Stimulated activated CD8-positive, alpha-beta memory T cell treated with anti-CD3 and anti-CD28 coated beads, Interleukin-15, amount 100 ng/mL, for 24 hours (primary cell): ENCODE measurements around the gene MTUS2.

ENCODE experiments used
- DNase-seq: peaks from one replicate; pipeline ENCODE4 v3.0.0-alpha.2; 2020; ENCODE audit warnings: low read depth

The MTUS2 gene

GRCh38 chr13:28859069-28859468 is 38.9 kb downstream of the MTUS2 start:
- DNase-seq: no peak

GRCh38 chr13:28859717-28860116 is 39.6 kb downstream of the MTUS2 start:
- DNase-seq: no peak

- no peak for DNase-seq
These were observed 44.4 kb downstream of the MTUS2 start for GRCh38 chr13:28864544-28864943.

GRCh38 chr13:28865149-28865744 is 45.1 kb downstream of the MTUS2 start:
- no peak for DNase-seq

GRCh38 chr13:28865951-28866350 is 45.8 kb downstream of the MTUS2 start:
- no peak for DNase-seq

GRCh38 chr13:28866932-28867331 is 46.8 kb downstream of the MTUS2 start:
- no peak for DNase-seq

GRCh38 chr13:28867564-28867963 is 47.4 kb downstream of the MTUS2 start:
- no peak for DNase-seq

GRCh38 chr13:28872427-28873176 is 52.5 kb downstream of the MTUS2 start:
- no peak for DNase-seq

GRCh38 chr13:28875846-28876615 is 55.9 kb downstream of the MTUS2 start:
- no peak for DNase-seq

- DNase-seq: no peak
These were observed 57.3 kb downstream of the MTUS2 start for GRCh38 chr13:28877408-28877807.

GRCh38 chr13:28885181-28885580 is 65.0 kb downstream of the MTUS2 start:
- DNase-seq: no peak

GRCh38 chr13:28889086-28889732 is 69.1 kb downstream of the MTUS2 start:
- no peak for DNase-seq

GRCh38 chr13:28890712-28891111 is 70.6 kb downstream of the MTUS2 start:
- no peak for DNase-seq

GRCh38 chr13:28918030-28918429 is 97.9 kb downstream of the MTUS2 start:
- no peak for DNase-seq

- DNase-seq: no peak
These were observed 102.2 kb downstream of the MTUS2 start for GRCh38 chr13:28922341-28922740.

- DNase-seq: no peak
These were observed 115.0 kb downstream of the MTUS2 start for GRCh38 chr13:28935104-28935503.

- no peak for DNase-seq
These were observed 122.8 kb downstream of the MTUS2 start for GRCh38 chr13:28942906-28943305.

- no peak for DNase-seq
These were observed 133.7 kb downstream of the MTUS2 start for GRCh38 chr13:28953714-28954418.

- DNase-seq: no peak
These were observed 134.2 kb downstream of the MTUS2 start for GRCh38 chr13:28954419-28954725.

- DNase-seq: no peak
These were observed 134.7 kb downstream of the MTUS2 start for GRCh38 chr13:28954810-28955209.

- no peak for DNase-seq
These were observed 135.3 kb downstream of the MTUS2 start for GRCh38 chr13:28955264-28955966.

GRCh38 chr13:28958018-28958417 is 137.9 kb downstream of the MTUS2 start:
- no peak for DNase-seq
